Hair follicle dermal papilla cell (primary cell): ENCODE data around the gene SEMA3A. TPM values are rescaled to one million over a fixed set of nuclear protein-coding genes. Genes with fewer than 3 reads are reported as not detected.

Source experiments
- total RNA-seq: library from RNA; depleted of rRNA; stranded (reverse); fragments of >200 nt; gene quantifications from 2 replicates; pipeline ENCODE4 v1.2.3, GENCODE V29; 2012

The SEMA3A gene
- 193 and 202 TPM in 2 replicates for total RNA-seq

GRCh38 chr7:84194484-84195271 is at the start of gene SEMA3A:
Gene SEMA3A, minus strand, starts transcription at chr7:84194789. Its CDS starts 203 bp downstream, at chr7:84194586.

